ENCODE data around the gene F13B.

DNA sequence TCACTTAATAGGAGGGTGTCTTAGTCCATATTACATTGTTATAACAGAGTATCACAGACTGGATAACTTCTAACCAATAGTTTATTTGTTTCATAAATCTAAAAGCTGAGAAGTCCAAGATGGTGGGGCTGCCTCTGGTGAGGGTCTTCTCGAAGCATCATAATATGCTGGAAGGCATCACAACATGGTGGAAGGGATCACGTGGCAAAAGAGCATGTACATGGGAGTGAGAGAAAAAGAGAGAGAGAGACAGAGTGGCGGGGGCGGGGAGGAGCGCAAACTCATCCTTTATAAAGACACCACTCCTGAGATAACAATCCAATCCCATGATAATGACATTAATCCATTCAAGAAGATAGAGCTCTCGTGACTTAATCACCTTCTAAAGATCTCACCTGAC is 58.2 kb downstream of the F13B start:
- TF ChIP-seq POLR2AphosphoS5 (IDR thresholded peaks at IDR 0.05; ENCODE audit: low read depth, low read length) (no peak), REST (IDR thresholded peaks at IDR 0.05; ENCODE audit: insufficient read depth in 1 of 2, low read depth in 2 of 2, low read length in 2 of 2) (no peak)

All from PFSK-1 (cell line).